Kasumi-1 (cell line): ENCODE data around the gene SCD.
"Not testable (repeated sequence)": the region's sequence is repeated elsewhere in the genome, so short reads cannot be mapped to it uniquely, and the experiment has no call there.

ENCODE experiments used
- DNase-seq, 2 experiments: peaks; one replicate each; lab custom pipeline; 2025; lab: John Stamatoyannopoulos, UW

The SCD gene

GRCh38 chr10:100346765-100347567 is at the start of gene SCD:
TSS of gene SCD (plus strand) at chr10:100347233. CDS start at chr10:100347505, 272 bp downstream.
- DNase-seq = peak; percentile 99

GRCh38 chr10:100297242-100297641 is 49.8 kb upstream of the SCD start:
- DNase-seq = no peak

GRCh38 chr10:100301123-100301522 is 45.9 kb upstream of the SCD start:
- not testable (repeated sequence) for DNase-seq

- DNase-seq = peak; percentile 75 to 85
Measured at GRCh38 chr10:100303724-100304319, 43.2 kb upstream of the SCD start.

GRCh38 chr10:100304414-100304813 is 42.6 kb upstream of the SCD start:
- DNase-seq = no peak

- no peak for DNase-seq
Measured at GRCh38 chr10:100306861-100307260, 40.2 kb upstream of the SCD start.

GRCh38 chr10:100307684-100308083 is 39.3 kb upstream of the SCD start:
- no peak for DNase-seq

- DNase-seq = no peak
Measured at GRCh38 chr10:100311298-100311697, 35.7 kb upstream of the SCD start.

GRCh38 chr10:100315615-100316014 is 31.4 kb upstream of the SCD start:
- no peak for DNase-seq

GRCh38 chr10:100318207-100318606 is 28.8 kb upstream of the SCD start:
- DNase-seq = no peak

- DNase-seq = no peak
Measured at GRCh38 chr10:100319707-100320402, 27.2 kb upstream of the SCD start.

- peak in 1 of 2 experiments; percentile 13 for DNase-seq
Measured at GRCh38 chr10:100325158-100325557, 21.9 kb upstream of the SCD start.

GRCh38 chr10:100327007-100327717 is 19.9 kb upstream of the SCD start:
- DNase-seq = peak; percentile 91 to 93

- DNase-seq = no peak
Measured at GRCh38 chr10:100327718-100328009, 19.4 kb upstream of the SCD start.

- DNase-seq = no peak
Measured at GRCh38 chr10:100328198-100328597, 18.8 kb upstream of the SCD start.

GRCh38 chr10:100330079-100330478 is 17.0 kb upstream of the SCD start, which contains the start of gene PKD2L1:
TSS of gene PKD2L1 (minus strand) at chr10:100330228. CDS start at chr10:100330103, 125 bp downstream.
- no peak for DNase-seq

GRCh38 chr10:100333106-100333505 is 13.9 kb upstream of the SCD start:
- no peak for DNase-seq

GRCh38 chr10:100333661-100334440 is 13.2 kb upstream of the SCD start:
- no peak for DNase-seq

GRCh38 chr10:100334762-100335161 is 12.3 kb upstream of the SCD start:
- DNase-seq = no peak

- peak; percentile 69 to 83 for DNase-seq
Measured at GRCh38 chr10:100338434-100339036, 8.5 kb upstream of the SCD start.

- DNase-seq = no peak
Measured at GRCh38 chr10:100339236-100339635, 7.8 kb upstream of the SCD start.
